MCF 10A (cell line): ENCODE measurements around the gene SLC30A1. TPM values are rescaled to one million over a fixed set of nuclear protein-coding genes. Genes with fewer than 3 reads are reported as not detected.

ENCODE experiments used
- BruUV-seq: library from RNA; stranded (reverse); fragments of 400-500 nt; replicated peaks from 2 replicates; lab custom pipeline; 2021; lab: Mats Ljungman, UMichigan
- CTCF ChIA-PET: fragments of 300-600 bp; sonication (Branson Sonifier 250); formaldehyde crosslinking; extraction: SDS; loops from one replicate; lab custom pipeline; 2021; ENCODE audit warnings: antibody characterized with exemption, inconsistent platforms; lab: Yijun Ruan, JAX
- POLR2A ChIA-PET: fragments of 300-600, 350-650 bp; sonication (Branson Sonifier 250); formaldehyde crosslinking; extraction: SDS; loops from one replicate; lab custom pipeline; 2020; ENCODE audit warnings: antibody characterized with exemption, inconsistent platforms; lab: Yijun Ruan, JAX
- DNase-seq: peaks from one replicate; pipeline ENCODE4 v3.0.0-alpha.2; 2018; ENCODE audit not compliant: unreplicated experiment
- H3K27ac Mint-ChIP-seq: one replicate; pipeline ENCODE4 v1.8.0; 2022; ENCODE audit warnings: mild to moderate bottlenecking, low read depth, mixed read lengths; ENCODE audit not compliant: unreplicated experiment
- H3K27me3 Mint-ChIP-seq: one replicate; pipeline ENCODE4 v1.8.0; 2022; ENCODE audit warnings: mixed read lengths; ENCODE audit not compliant: insufficient read depth, unreplicated experiment
- H3K36me3 Mint-ChIP-seq: one replicate; pipeline ENCODE4 v1.8.0; 2022; ENCODE audit warnings: mild to moderate bottlenecking, moderate library complexity, mixed read lengths; ENCODE audit not compliant: insufficient read depth, unreplicated experiment
- H3K4me1 Mint-ChIP-seq: one replicate; pipeline ENCODE4 v1.8.0; 2022; ENCODE audit warnings: mixed read lengths; ENCODE audit not compliant: insufficient read depth, unreplicated experiment
- H3K4me3 Mint-ChIP-seq: one replicate; pipeline ENCODE4 v1.8.0; 2022; ENCODE audit warnings: mild to moderate bottlenecking, moderate library complexity, mixed read lengths; ENCODE audit not compliant: unreplicated experiment
- H3K9me3 Mint-ChIP-seq: one replicate; pipeline ENCODE4 v1.8.0; 2022; ENCODE audit warnings: mixed read lengths; ENCODE audit not compliant: unreplicated experiment
- intact Hi-C: fragments of 100-400 bp; cut with micrococcal nuclease; formaldehyde crosslinking; loops from 2 replicates; pipeline ENCODE4 v1.14.1; 2022
- total RNA-seq: library from RNA; stranded (reverse); gene quantifications from 2 replicates; pipeline ENCODE4 v1.2.3, GENCODE V29; 2022
- TF ChIP-seq, protein P1 (sequence below): fragments of 200-600 bp; IDR thresholded peaks from one replicate; pipeline ENCODE4 v1.8.0; 2022; ENCODE audit warnings: antibody characterized with exemption, mild to moderate bottlenecking; ENCODE audit not compliant: unreplicated experiment

The SLC30A1 gene
- total RNA-seq, 1 experiment from 2014 or later = 94.1 TPM

GRCh38 chr1:211607754-211608473 lies 29.0 kb upstream of the SLC30A1 start:
- intact Hi-C loops = no loop called here
- TF ChIP-seq, protein P1, sequence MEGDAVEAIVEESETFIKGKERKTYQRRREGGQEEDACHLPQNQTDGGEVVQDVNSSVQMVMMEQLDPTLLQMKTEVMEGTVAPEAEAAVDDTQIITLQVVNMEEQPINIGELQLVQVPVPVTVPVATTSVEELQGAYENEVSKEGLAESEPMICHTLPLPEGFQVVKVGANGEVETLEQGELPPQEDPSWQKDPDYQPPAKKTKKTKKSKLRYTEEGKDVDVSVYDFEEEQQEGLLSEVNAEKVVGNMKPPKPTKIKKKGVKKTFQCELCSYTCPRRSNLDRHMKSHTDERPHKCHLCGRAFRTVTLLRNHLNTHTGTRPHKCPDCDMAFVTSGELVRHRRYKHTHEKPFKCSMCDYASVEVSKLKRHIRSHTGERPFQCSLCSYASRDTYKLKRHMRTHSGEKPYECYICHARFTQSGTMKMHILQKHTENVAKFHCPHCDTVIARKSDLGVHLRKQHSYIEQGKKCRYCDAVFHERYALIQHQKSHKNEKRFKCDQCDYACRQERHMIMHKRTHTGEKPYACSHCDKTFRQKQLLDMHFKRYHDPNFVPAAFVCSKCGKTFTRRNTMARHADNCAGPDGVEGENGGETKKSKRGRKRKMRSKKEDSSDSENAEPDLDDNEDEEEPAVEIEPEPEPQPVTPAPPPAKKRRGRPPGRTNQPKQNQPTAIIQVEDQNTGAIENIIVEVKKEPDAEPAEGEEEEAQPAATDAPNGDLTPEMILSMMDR = no peak
- POLR2A ChIA-PET = interaction anchor here (1.0 to 3.7 kb wide), 2 partner anchors 28 to 36 kb away, joined by 5 to 21 read pairs; partner anchors contain the start of gene SLC30A1
- no TSS peak for BruUV-seq
- Mint-ChIP-seq H3K4me1 (peaks cover 36% of the 10 kb centered on the region), H3K27me3 (no peaks in the 10 kb centered on the region), H3K36me3 (peaks cover 7% of the 10 kb centered on the region), H3K27ac (no peak overlapping the region), H3K9me3 (no peaks in the 10 kb centered on the region), H3K4me3 (no peak overlapping the region)
- no peak for DNase-seq
- CTCF ChIA-PET = interaction anchor here (0.6 to 1.0 kb wide), 5 partner anchors 27 to 96 kb away, joined by 3 to 8 read pairs (median 3); no protein-coding TSS in a partner anchor

DNA sequence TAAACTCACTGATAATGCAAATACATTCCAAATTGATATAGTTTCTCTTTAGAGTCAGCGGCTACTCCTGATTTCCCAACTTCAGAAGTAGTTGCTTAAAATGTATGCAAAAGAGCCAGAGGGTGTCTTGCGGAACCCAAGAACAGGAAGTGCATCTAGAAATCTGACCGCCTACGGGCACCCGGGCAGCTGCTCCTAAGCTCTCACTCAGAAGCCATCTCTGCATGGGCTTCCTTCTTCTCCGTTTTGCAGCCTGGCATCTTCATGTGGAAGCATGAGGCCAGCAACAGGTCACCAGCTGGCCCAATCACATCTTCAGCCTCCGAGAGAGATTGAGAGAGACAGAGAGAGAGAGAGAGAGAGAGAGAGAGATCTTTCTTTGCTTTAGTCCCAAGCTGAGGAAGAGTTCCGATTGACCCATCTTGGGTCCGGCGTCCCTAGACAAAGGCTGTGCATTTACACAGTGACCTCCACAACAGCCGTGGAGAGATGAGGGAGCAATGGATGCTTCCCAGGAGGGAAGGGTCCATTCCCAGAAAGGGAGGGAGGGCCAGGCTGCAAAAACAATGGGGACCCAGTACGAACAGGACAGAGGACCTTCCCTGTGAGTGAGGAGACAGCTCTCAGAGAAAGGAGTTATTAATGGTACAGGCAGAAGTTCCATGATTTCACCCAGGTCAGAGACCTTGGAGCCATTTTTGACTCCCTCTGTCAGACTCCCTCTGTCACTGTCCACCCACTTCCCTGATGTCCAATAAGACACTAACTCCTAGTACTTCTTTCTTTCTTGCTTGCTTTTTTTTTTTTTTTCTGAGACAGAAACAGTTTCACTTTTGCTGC lies 28.2 kb upstream of the SLC30A1 start:
- no peaks in the 10 kb centered on the region for H3K27me3 Mint-ChIP-seq
- BruUV-seq = no TSS peak
- no peak overlapping the region for H3K27ac Mint-ChIP-seq
- ChIA-PET POLR2A (interaction anchor here (0.6 to 3.7 kb wide), 7 partner anchors 17 to 1587 kb away, joined by 3 to 21 read pairs (median 5); partner anchors contain the start of gene SLC30A1), CTCF (interaction anchor here (0.6 to 3.4 kb wide), 5 partner anchors 40 to 93 kb away, joined by 3 to 30 read pairs (median 6); no protein-coding TSS in a partner anchor)
- no peaks in the 10 kb centered on the region for H3K9me3 Mint-ChIP-seq
- H3K36me3 Mint-ChIP-seq = peaks cover 7% of the 10 kb centered on the region
- TF ChIP-seq, protein P1 = no peak
- H3K4me3 Mint-ChIP-seq = no peak overlapping the region
- peak; percentile 73 for DNase-seq
- intact Hi-C loops = no loop called here
- H3K4me1 Mint-ChIP-seq = peaks cover 40% of the 10 kb centered on the region

DNA sequence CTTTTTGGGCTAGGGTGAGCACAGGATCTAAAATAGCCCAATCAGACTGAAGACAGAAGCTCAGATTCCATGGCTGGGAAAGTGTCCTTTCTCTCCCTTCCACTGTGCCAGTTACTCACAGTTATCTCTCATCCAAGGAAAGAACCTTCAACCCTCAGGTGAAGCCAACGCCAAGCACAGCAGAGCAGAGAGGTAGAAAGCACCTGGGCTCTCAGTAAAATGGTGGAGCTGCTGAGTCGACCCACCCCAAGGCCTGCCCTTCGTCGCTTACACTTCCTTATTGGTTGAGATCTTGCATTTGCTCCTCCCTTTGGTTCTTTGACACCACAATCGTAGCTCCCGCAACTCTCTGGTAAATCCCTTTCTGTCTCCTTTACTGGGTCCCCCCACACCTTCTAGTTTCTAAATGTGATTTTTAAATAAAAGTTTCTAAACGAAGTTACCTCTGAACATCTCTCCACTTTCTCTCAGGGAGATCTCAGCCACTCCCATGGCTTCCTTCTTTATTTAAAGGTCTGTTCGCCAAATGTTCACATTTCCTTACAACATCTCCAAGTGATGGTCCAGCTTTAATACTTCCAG lies 27.5 kb upstream of the SLC30A1 start:
- no peak for DNase-seq
- H3K9me3 Mint-ChIP-seq = no peaks in the 10 kb centered on the region
- BruUV-seq = no TSS peak
- H3K4me3 Mint-ChIP-seq = no peak overlapping the region
- CTCF ChIA-PET = interaction anchor here (0.6 to 3.4 kb wide), 8 partner anchors 10 to 283 kb away, joined by 3 to 30 read pairs (median 4); no protein-coding TSS in a partner anchor
- no peaks in the 10 kb centered on the region for H3K27me3 Mint-ChIP-seq
- no peak overlapping the region for H3K27ac Mint-ChIP-seq
- POLR2A ChIA-PET = interaction anchor here (0.6 to 3.7 kb wide), 7 partner anchors 16 to 1586 kb away, joined by 3 to 21 read pairs (median 5); partner anchors contain the start of gene SLC30A1
- TF ChIP-seq, protein P1 = no peak
- intact Hi-C loops = no loop called here
- peaks cover under 1% of the 10 kb centered on the region for H3K36me3 Mint-ChIP-seq
- H3K4me1 Mint-ChIP-seq = peaks cover 36% of the 10 kb centered on the region
